Endothelial cell of umbilical vein (primary cell): ENCODE measurements around the gene MLLT1.

Experiments
- EZH2 ChIP-seq: IDR thresholded peaks from 2 replicates; pipeline ENCODE4 v1.6.1; 2012; ENCODE audit warnings: borderline replicate concordance, low read depth, mild to moderate bottlenecking, moderate library complexity, low read length, inconsistent platforms; ENCODE audit not compliant: severe bottlenecking
- GATA2 ChIP-seq: IDR thresholded peaks from 2 replicates; pipeline ENCODE4 v1.7.0; 2011; ENCODE audit warnings: low read depth, mild to moderate bottlenecking, moderate library complexity, mixed read lengths, low read length; ENCODE audit not compliant: insufficient read length, insufficient read depth
- JUN ChIP-seq: IDR thresholded peaks from 2 replicates; pipeline ENCODE4 v1.6.1; 2011; ENCODE audit warnings: borderline replicate concordance, low read depth; ENCODE audit not compliant: insufficient read length, insufficient read depth
- POLR2AphosphoS5 ChIP-seq: IDR thresholded peaks from 2 replicates; pipeline ENCODE4 v1.6.1; 2012; ENCODE audit warnings: low read depth, mild to moderate bottlenecking, control low read depth, low read length, moderate library complexity; ENCODE audit not compliant: insufficient read depth
- TF ChIP-seq, protein P1 (sequence below), 2 donors: IDR thresholded peaks; 1 replicate in 1 of 2; 2 replicates in 1 of 2; pipeline ENCODE4 v1.5.1; 2011; ENCODE audit warnings: low read length in 2 of 2, mild to moderate bottlenecking in 2 of 2, moderate library complexity in 2 of 2, control low read depth in 1 of 2, inconsistent platforms in 1 of 2, low read depth in 1 of 2; ENCODE audit not compliant: insufficient read depth in 1 of 2; ENCODE audit errors: extremely low read depth in 1 of 2

DNA sequence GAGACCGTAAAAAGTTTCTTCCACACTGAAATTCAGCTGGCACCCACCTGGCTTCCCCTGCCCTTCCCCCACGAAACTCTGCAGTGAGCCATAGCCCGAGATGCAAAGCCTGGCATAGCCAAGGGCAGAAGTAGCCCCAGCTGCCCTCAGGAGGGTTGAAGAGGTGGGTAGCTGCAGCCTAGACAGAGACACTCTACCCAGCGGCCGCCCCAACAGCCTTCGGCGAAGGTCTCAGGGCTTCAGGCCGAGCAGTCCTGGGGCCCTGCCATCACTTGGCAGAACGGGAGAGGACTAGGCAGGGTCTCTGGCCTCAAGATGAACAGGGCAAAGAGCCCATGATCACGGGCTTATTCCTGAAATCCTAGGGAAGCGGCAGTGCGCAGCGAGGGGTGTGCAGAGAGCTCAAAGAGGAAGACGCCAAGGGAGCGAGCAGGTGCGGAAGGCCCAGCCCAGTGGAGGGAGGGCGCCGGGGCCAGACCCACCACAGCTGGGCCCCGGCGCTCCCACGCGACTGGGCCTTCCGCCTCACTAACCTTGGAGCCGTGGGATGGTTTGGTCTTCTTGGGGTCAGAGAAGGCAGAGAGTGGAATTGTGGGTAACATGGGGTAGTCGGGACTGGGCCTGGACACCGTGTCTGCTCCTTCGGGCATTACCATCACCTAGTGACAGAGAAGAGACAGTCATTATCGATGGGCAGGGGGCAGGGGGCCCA, 53.2 kb downstream of the MLLT1 start:
- TF ChIP-seq, protein P1, sequence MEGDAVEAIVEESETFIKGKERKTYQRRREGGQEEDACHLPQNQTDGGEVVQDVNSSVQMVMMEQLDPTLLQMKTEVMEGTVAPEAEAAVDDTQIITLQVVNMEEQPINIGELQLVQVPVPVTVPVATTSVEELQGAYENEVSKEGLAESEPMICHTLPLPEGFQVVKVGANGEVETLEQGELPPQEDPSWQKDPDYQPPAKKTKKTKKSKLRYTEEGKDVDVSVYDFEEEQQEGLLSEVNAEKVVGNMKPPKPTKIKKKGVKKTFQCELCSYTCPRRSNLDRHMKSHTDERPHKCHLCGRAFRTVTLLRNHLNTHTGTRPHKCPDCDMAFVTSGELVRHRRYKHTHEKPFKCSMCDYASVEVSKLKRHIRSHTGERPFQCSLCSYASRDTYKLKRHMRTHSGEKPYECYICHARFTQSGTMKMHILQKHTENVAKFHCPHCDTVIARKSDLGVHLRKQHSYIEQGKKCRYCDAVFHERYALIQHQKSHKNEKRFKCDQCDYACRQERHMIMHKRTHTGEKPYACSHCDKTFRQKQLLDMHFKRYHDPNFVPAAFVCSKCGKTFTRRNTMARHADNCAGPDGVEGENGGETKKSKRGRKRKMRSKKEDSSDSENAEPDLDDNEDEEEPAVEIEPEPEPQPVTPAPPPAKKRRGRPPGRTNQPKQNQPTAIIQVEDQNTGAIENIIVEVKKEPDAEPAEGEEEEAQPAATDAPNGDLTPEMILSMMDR (IDR thresholded peaks at IDR 0.05; ENCODE audit: extremely low read depth in 1 of 2, insufficient read depth in 1 of 2, low read depth in 1 of 2, low read length in 2 of 2): no peak
- TF ChIP-seq JUN (no peak), POLR2AphosphoS5 (no peak), GATA2 (no peak), EZH2 (no peak)
